Cardiac atrium fibroblast (primary cell): ENCODE measurements around the gene C9. TPM values are rescaled to one million over a fixed set of nuclear protein-coding genes. Genes with fewer than 3 reads are reported as not detected.

ENCODE experiments used
- total RNA-seq: library from RNA; depleted of rRNA; stranded (reverse); fragments of >200 nt; gene quantifications from 2 replicates; pipeline ENCODE4 v1.2.3, GENCODE V29; 2015

Gene C9
- total RNA-seq, result not detected in 2 replicates

GRCh38 chr5:39364367-39364766 is at the start of gene C9:
Gene C9, minus strand, starts transcription at chr5:39364495. Its CDS starts 31 bp downstream, at chr5:39364464.

Other genes starting within 250 kb of the C9 start
- not detected in 2 replicates for gene FYB1, start 144.9 kb downstream of the C9 start, total RNA-seq
- 94.4 and 98.2 TPM in 2 replicates for gene DAB2, start 60.5 kb upstream of the C9 start, total RNA-seq